Natural killer cell (primary cell): ENCODE results near the gene DNMBP. TPM values are rescaled to one million over a fixed set of nuclear protein-coding genes. Genes with fewer than 3 reads are reported as not detected.

ENCODE experiments used
- ATAC-seq, 3 donors: fragments of 150-1000 bp in 2 of 3; fragments of 200-7000 bp in 1 of 3; cut with Tn5 transposase; 1 replicate in 1 of 3; 2 replicates in 2 of 3; pipeline ENCODE4 v1.10.0; 2021; ENCODE audit warnings: mild to moderate bottlenecking in 2 of 3, moderate library complexity in 2 of 3
- DNase-seq, 2 donors: peaks; one replicate each; pipeline versions ENCODE4 v3.0.0 to v3.0.0-alpha.2; 2013 to 2021; ENCODE audit warnings: mixed read lengths in 1 of 2
- H3K27ac ChIP-seq: one replicate; pipeline ENCODE4 v1.5.1; 2013; ENCODE audit warnings: mild to moderate bottlenecking, low read length
- H3K27me3 ChIP-seq: one replicate; pipeline ENCODE4 v1.6.1; 2013; ENCODE audit warnings: low read length; ENCODE audit not compliant: control insufficient read depth, insufficient read depth
- H3K36me3 ChIP-seq: one replicate; pipeline ENCODE4 v1.6.1; 2013; ENCODE audit warnings: low read length; ENCODE audit not compliant: control insufficient read depth, insufficient read depth
- H3K4me1 ChIP-seq: one replicate; pipeline ENCODE4 v1.6.1; 2013; ENCODE audit warnings: low read length; ENCODE audit not compliant: control insufficient read depth, insufficient read depth
- H3K4me3 ChIP-seq: one replicate; pipeline ENCODE4 v1.5.1; 2013; ENCODE audit warnings: low read length
- H3K9me3 ChIP-seq: one replicate; pipeline ENCODE4 v1.6.1; 2013; ENCODE audit warnings: low read length; ENCODE audit not compliant: control insufficient read depth, insufficient read depth
- H3K27ac Mint-ChIP-seq, 2 donors: one replicate each; pipeline ENCODE4 v1.8.0; 2022; ENCODE audit warnings: mild to moderate bottlenecking in 2 of 2, mixed read lengths in 2 of 2, moderate library complexity in 1 of 2
- H3K27me3 Mint-ChIP-seq, 2 donors: one replicate each; pipeline ENCODE4 v1.8.0; 2022; ENCODE audit warnings: low read depth in 2 of 2, mixed read lengths in 2 of 2
- H3K36me3 Mint-ChIP-seq: one replicate; pipeline ENCODE4 v1.8.0; 2022; ENCODE audit warnings: mixed read lengths
- H3K4me1 Mint-ChIP-seq, 2 donors: one replicate each; pipeline ENCODE4 v1.8.0; 2022; ENCODE audit warnings: mixed read lengths in 2 of 2
- H3K4me3 Mint-ChIP-seq: one replicate; pipeline ENCODE4 v1.8.0; 2022; ENCODE audit warnings: mild to moderate bottlenecking, moderate library complexity, mixed read lengths
- H3K9me3 Mint-ChIP-seq, 2 donors: one replicate each; pipeline ENCODE4 v1.8.0; 2022; ENCODE audit warnings: mixed read lengths in 2 of 2
- CTCF ChIP-seq: fragments of 200-600 bp; IDR thresholded peaks from one replicate; pipeline ENCODE4 v1.8.0; 2022; ENCODE audit warnings: antibody characterized with exemption
- WGBS: methylation state at CpG from one replicate; pipeline ENCODE4 v1.1.7; 2013; ENCODE audit warnings: missing lambda C conversion rate; ENCODE audit not compliant: insufficient coverage; 5-methylcytosine and 5-hydroxymethylcytosine counted together
- intact Hi-C: fragments of 100-400 bp; cut with micrococcal nuclease; formaldehyde crosslinking; loops from one replicate; pipeline ENCODE4 v1.14.2; 2022
- total RNA-seq, 4 donors: library from RNA; stranded (reverse); fragments of 120-200 nt in 1 of 4; gene quantifications; one replicate each; pipeline versions ENCODE4 v1.2.3 to v1.2.4, GENCODE V29; 2013 to 2022

DNMBP gene
- total RNA-seq, 3 donors from 2014 or later (not counting 1 experiment from before 2014, with no cell fraction given), result 13.8 to 15.4 (median 14.4) TPM

GRCh38 chr10:99916776-99917175 is 93.0 kb downstream of the DNMBP start:
- Mint-ChIP-seq H3K4me3 (no peak overlapping the region), H3K27ac (no peak overlapping the region), H3K4me1 (no peaks in the 10 kb centered on the region), H3K9me3 (no peaks in the 10 kb centered on the region), H3K36me3 (no peaks in the 10 kb centered on the region), H3K27me3 (no peaks in the 10 kb centered on the region)
- no peak overlapping the region for H3K4me3 ChIP-seq
- intact Hi-C loops, result no loop called here
- no peaks in the 10 kb centered on the region for H3K4me1 ChIP-seq
- WGBS, result 93% methylated on average over 5 of the region's 5 CpGs
- no peaks in the 10 kb centered on the region for H3K27me3 ChIP-seq
- ATAC-seq, result no peak
- no peak for DNase-seq
- H3K9me3 ChIP-seq, result no peaks in the 10 kb centered on the region
- no peak overlapping the region for H3K27ac ChIP-seq
- TF ChIP-seq CTCF, result no peak
- H3K36me3 ChIP-seq, result no peaks in the 10 kb centered on the region

GRCh38 chr10:99915414-99915813 is 94.3 kb downstream of the DNMBP start:
- no peak for TF ChIP-seq CTCF
- no peaks in the 10 kb centered on the region for H3K4me1 ChIP-seq
- no peaks in the 10 kb centered on the region for H3K9me3 ChIP-seq
- ATAC-seq, result no peak
- WGBS, result 97% methylated on average over 6 of the region's 6 CpGs
- peaks cover 0 to 3% of the 10 kb centered on the region in 2 donors for H3K4me1 Mint-ChIP-seq
- H3K36me3 ChIP-seq, result no peaks in the 10 kb centered on the region
- no peaks in the 10 kb centered on the region for H3K27me3 Mint-ChIP-seq
- intact Hi-C loops, result no loop called here
- H3K4me3 Mint-ChIP-seq, result no peak overlapping the region
- no peak for DNase-seq
- H3K27ac ChIP-seq, result no peak overlapping the region
- H3K27ac Mint-ChIP-seq, result no peak overlapping the region
- H3K9me3 Mint-ChIP-seq, result no peaks in the 10 kb centered on the region
- H3K27me3 ChIP-seq, result no peaks in the 10 kb centered on the region
- no peak overlapping the region for H3K4me3 ChIP-seq
- H3K36me3 Mint-ChIP-seq, result no peaks in the 10 kb centered on the region

DNA sequence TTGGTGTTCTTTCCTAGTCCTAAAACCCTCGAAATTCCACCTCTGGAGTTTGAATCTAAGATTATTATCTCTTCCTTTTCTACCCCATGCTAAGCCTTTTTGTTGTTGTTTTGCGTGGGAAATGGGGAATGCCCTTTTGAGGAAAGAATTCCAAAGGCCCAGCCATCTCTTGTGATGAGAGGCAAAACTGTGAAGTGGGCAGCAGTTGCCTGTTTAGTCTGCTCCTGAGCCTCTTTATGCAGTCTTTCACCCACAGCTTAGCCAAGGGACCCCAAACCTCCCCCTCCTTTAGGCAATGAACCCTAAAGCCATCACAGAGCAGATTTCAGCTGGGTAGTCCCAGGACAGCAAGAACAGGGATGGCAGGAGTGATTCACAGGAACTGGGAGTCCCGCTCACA is 95.5 kb downstream of the DNMBP start:
- no peak for DNase-seq
- WGBS, result 67% methylated on average over 1 of the region's 3 CpGs
- ATAC-seq, result no peak
- Mint-ChIP-seq H3K9me3 (no peaks in the 10 kb centered on the region), H3K36me3 (no peaks in the 10 kb centered on the region), H3K27me3 (no peaks in the 10 kb centered on the region), H3K27ac (no peak overlapping the region), H3K4me1 (peaks cover 0 to 13% of the 10 kb centered on the region in 2 donors), H3K4me3 (no peak overlapping the region)
- Histone ChIP-seq H3K27ac (no peak overlapping the region), H3K4me1 (no peaks in the 10 kb centered on the region), H3K9me3 (no peaks in the 10 kb centered on the region), H3K27me3 (no peaks in the 10 kb centered on the region), H3K36me3 (no peaks in the 10 kb centered on the region), H3K4me3 (no peak overlapping the region)
- no peak for TF ChIP-seq CTCF
- intact Hi-C loops, result no loop called here

- 94% methylated on average over 9 of the region's 9 CpGs for WGBS
- intact Hi-C loops, result no loop called here
- no peaks in the 10 kb centered on the region for H3K27me3 Mint-ChIP-seq
- Histone ChIP-seq H3K4me1 (peaks cover 2% of the 10 kb centered on the region), H3K9me3 (no peaks in the 10 kb centered on the region), H3K27ac (no peak overlapping the region), H3K36me3 (no peaks in the 10 kb centered on the region), H3K27me3 (no peaks in the 10 kb centered on the region), H3K4me3 (no peak overlapping the region)
- H3K9me3 Mint-ChIP-seq, result no peaks in the 10 kb centered on the region
- no peak overlapping the region for H3K27ac Mint-ChIP-seq
- TF ChIP-seq CTCF, result no peak
- ATAC-seq, result no peak
- H3K4me3 Mint-ChIP-seq, result no peak overlapping the region
- no peaks in the 10 kb centered on the region for H3K36me3 Mint-ChIP-seq
- no peak for DNase-seq
- H3K4me1 Mint-ChIP-seq, result peaks cover 0 to 17% of the 10 kb centered on the region in 2 donors
Observed at GRCh38 chr10:99913831-99914235, 95.9 kb downstream of the DNMBP start.
